C4-2B (cell line): ENCODE measurements around the gene WDFY2.

Experiments used
- H3K27ac ChIP-seq: fragments of 450-650 bp; 2 replicates; pipeline ENCODE4 v1.5.1; 2017
- CTCF ChIP-seq: fragments of 450-650 bp; conservative IDR thresholded peaks from 2 replicates; pipeline ENCODE4 v1.5.1; 2017; ENCODE audit warnings: mild to moderate bottlenecking
- ZFX ChIP-seq: fragments of 450-650 bp; IDR thresholded peaks from 2 replicates; pipeline ENCODE4 v1.6.1; 2017

Gene WDFY2

GRCh38 chr13:51547425-51548176 is 36.7 kb upstream of the WDFY2 start:
- TF ChIP-seq CTCF (no peak), ZFX (no peak)
- H3K27ac ChIP-seq: no peak overlapping the region

- TF ChIP-seq CTCF (no peak), ZFX (no peak)
- H3K27ac ChIP-seq: no peak overlapping the region
Measured at GRCh38 chr13:51549050-51549449, 35.2 kb upstream of the WDFY2 start.

- no peak overlapping the region for H3K27ac ChIP-seq
- TF ChIP-seq ZFX (no peak), CTCF (no peak)
Measured at GRCh38 chr13:51549593-51549992, 34.7 kb upstream of the WDFY2 start.

- H3K27ac ChIP-seq: no peak overlapping the region
- TF ChIP-seq CTCF (no peak), ZFX (no peak)
Measured at GRCh38 chr13:51550151-51550550, 34.1 kb upstream of the WDFY2 start.

- no peak overlapping the region for H3K27ac ChIP-seq
- TF ChIP-seq CTCF (no peak), ZFX (no peak)
Measured at GRCh38 chr13:51551416-51551815, 32.8 kb upstream of the WDFY2 start.

- TF ChIP-seq CTCF (no peak), ZFX (no peak)
- H3K27ac ChIP-seq: no peak overlapping the region
Measured at GRCh38 chr13:51552027-51552426, 32.2 kb upstream of the WDFY2 start.

GRCh38 chr13:51553531-51553930 is 30.7 kb upstream of the WDFY2 start:
- TF ChIP-seq CTCF: no peak
- H3K27ac ChIP-seq: no peak overlapping the region
